GM21717 (cell line): Measurements from ENCODE around the gene OR14A16.

ENCODE experiments used
- ATAC-seq: cut with Tn5 transposase; IDR thresholded peaks from one replicate; pipeline ENCODE4 v1.9.1; 2021; ENCODE audit warnings: mild to moderate bottlenecking, moderate library complexity; ENCODE audit not compliant: unreplicated experiment

OR14A16 gene

DNA sequence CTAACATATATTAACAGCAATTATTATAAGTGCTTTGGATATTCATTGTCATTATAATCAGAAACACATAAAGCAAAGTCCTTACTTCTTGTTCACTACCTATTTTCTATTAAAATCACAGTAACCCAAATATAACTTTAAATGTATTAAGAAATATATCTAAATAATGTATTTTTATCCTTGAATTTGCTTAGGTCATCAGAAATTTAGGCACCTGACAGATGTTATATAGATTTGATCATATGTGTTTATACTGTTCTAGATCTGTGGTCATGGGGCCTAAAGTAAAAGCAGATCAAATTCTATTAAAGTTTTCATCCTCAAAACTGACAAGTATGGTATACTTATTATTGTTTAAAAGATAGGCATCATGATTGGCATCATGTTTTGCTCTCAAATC lies 54.3 kb downstream of the OR14A16 start:
- no peak for ATAC-seq
